ENCODE measurements around the gene SMAD1.
"Not testable (repeated sequence)": the region's sequence is repeated elsewhere in the genome, so short reads cannot be mapped to it uniquely, and the experiment has no call there.

Gene SMAD1

GRCh38 chr4:145554691-145555090, 73.0 kb downstream of the SMAD1 start:
- FAIRE-seq (no peak), DNase-seq (ENCODE audit: insufficient read length, low spot score) (no peak)

DNA sequence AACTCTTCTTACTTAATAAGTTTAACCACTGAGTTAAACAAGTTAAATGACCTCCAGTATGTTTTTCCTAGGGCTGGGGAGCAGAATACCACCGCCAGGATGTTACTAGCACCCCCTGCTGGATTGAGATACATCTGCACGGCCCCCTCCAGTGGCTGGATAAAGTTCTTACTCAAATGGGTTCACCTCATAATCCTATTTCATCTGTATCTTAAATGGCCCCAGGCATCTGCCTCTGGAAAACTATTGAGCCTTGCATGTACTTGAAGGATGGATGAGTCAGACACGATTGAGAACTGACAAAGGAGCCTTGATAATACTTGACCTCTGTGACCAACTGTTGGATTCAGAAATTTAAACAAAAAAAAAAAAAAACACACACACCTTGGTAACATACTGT, 76.1 kb downstream of the SMAD1 start:
- DNase-seq (ENCODE audit: insufficient read length, low spot score) (peak; percentile 37), FAIRE-seq (no peak)

DNA sequence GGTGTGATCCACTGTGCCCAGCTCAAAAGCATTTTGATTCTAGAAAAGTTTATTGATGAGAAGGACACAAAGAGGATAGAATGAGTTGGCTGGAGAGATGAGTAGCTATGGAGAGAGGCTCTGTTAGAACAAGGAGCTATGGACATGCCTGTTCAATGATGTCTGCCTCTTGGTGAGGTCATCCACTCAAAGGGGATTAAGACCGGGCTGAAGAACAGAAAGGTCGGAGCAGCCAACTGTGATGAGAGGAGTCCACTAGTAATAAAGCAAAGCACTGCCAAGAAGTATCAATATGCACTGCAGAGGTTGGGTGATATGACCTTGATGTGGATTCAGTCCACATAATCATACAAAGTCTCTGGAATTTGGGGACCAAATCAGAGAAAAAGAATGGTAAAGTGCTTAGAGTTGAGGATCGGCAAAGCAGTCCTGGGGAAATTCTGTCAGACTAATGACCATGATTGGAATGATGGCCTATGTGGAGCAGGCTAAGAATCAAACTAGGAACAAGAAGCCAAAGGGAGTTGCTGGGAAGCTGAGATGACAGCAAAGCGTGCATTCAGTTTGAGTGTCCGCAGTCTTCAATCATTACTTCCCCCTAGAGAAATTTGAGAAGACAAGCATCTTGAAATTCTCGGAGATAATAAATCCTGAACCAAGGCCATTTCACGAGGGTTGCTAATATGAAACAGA, 81.8 kb downstream of the SMAD1 start:
- FAIRE-seq: no peak

GRCh38 chr4:145564540-145564939, 82.9 kb downstream of the SMAD1 start:
- DNase-seq (ENCODE audit: insufficient read length, low spot score) (no peak), FAIRE-seq (no peak)

More for the DNA sequence above, 81.8 kb downstream of the SMAD1 start:
- no peak for DNase-seq (ENCODE audit: insufficient read length, low spot score)

DNA sequence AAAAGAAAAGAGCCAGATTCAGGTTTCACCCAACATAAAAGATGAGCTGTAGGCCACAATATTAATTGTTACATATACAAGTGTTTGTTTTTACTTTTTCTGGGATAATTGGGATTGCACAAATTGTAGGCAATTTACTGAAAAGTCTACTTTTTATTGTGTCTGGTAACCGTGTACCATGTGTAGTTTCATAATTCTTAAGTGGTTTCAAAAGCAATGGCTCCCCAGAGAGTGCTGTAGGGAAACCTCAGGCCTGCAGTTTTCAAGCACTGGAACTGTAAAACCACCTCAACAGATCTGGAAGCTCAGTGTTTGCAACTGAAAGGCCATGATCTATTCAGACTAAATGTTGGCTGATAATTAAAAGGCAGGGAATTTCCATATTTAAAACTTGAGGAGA, 83.7 kb downstream of the SMAD1 start:
- FAIRE-seq: no peak

DNA sequence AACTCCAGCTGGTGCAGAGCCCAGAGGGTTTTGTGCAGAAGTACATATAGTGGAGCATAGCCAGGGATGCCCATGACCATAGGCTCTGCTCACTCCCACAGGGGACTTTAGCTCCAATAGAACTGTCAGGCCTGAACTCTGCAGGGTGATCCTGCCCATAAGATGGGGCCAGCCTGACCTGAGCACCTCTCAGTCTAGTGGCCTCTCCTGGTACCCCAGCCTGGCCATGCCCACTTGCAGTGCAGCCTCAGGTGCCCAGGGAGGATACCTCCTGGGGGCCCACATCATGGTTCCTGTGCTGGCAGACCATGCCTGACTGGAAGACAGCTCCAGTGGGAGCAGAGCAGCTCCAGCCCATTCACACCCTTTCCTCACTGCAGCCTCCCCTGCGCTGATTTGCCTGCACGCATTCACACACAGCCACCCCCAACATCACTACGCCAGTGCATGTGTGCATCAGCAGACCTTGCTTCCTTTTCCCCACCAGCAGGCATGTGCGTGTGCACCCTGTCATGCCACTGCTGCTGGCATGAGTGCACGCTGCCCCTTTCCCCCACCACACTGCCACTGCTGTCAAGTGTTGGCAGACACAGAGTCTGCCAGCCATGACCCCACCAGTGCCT, 84.5 kb downstream of the SMAD1 start:
- no peak for DNase-seq (ENCODE audit: insufficient read length, low spot score)
- no peak for FAIRE-seq

More for the DNA sequence above, 83.7 kb downstream of the SMAD1 start:
- DNase-seq (ENCODE audit: insufficient read length, low spot score): no peak

GRCh38 chr4:145566768-145567167, 85.1 kb downstream of the SMAD1 start:
- DNase-seq (ENCODE audit: insufficient read length, low spot score) (no peak), FAIRE-seq (no peak)

- DNase-seq (ENCODE audit: insufficient read length, low spot score) (no peak), FAIRE-seq (no peak)
Observed at GRCh38 chr4:145567516-145567915, 85.9 kb downstream of the SMAD1 start.

DNA sequence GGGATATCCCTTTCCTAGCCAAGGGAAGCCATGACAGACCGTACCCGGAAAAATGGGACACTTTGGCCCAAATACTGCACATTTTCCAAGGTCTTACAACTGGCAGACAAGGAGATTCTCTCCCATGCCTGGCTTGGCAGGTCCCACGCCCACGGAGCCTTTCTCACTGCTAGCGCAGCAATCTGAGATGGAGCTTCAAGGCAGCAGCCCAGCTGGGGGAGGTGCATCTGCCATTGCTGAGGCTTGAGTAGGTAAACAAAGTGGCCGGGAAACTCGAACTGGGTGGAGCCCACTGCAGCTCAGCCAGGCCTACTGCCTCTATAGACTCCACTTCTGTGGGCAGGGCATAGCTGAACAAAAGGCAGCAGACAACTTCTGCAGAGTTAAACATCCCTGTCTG, 92.9 kb downstream of the SMAD1 start:
- FAIRE-seq: not testable (repeated sequence)

GRCh38 chr4:145580906-145581305, 99.3 kb downstream of the SMAD1 start:
- no peak for FAIRE-seq
- no peak for DNase-seq (ENCODE audit: insufficient read length, low spot score)

More for the DNA sequence above, 92.9 kb downstream of the SMAD1 start:
- DNase-seq (ENCODE audit: insufficient read length, low spot score): not testable (repeated sequence)

DNA sequence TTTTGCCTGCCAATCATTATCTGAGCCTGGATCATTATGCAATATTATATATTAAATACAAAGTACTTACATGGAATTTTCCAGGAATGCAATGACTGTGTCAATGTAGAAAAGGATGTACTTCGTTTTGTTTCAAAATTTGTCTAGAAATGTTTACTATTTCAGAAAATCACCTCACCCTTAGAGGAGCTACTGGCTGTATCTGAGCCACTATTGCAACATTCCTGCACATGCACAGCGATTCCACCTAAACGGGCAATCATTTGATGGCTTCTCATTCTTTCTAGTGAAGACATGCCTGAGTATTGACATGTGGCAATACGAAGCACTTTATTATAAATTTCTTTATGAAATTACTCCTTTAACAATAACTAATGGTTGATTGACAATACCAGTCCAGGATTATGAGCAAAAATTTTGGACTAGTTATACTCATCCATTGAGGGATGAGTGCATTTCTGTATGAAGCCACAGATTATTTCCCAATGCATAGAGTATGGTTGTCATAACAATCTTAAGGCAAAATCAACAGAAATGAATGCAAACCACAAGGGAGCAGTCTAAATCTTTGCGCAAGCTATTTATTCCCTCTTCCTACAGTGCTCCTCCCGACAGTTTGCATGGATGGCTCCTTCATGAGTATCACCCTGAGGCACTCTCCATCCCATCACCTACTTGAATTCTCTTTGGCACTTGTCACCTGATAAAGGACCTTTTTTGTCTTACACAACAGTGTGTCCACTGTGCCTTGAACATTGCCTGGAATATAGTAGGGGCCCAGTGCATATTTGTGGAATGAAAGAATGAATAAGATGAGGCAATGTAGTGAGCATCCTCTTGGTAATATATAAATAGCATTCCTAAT, 101.8 kb downstream of the SMAD1 start:
- no peak for FAIRE-seq
- no peak for DNase-seq (ENCODE audit: insufficient read length, low spot score)

DNA sequence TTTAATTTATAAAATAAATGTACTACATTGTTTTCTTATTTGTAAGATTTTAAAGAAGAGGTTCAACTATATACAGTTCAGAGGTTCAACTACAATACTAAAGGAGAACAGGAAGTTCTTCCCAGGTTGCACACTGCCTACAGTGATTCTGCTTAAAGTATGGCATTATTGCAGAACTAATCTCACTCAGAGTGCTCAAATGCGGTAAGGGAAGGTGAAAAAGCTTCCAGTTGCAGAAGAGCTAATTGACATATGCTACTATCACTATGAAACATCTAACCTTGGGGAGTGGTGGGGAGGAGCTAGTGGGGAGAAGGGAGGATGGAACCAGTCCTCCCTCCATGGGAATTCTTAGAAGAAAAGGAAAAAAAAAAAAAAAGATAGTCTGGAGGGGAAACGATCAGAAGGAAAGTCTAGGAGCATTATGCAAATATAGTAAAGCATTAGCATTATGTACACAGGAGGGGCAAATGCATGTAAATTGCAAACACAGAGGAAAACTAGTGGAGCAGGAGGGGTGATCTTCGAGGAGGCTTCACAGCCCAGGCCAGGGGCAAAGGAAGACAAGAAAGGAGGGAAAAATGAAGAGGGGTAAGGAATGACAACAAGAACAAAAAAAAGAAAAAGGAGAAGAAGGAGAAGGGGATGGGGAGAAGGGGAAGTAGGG, 105.6 kb downstream of the SMAD1 start:
- DNase-seq (ENCODE audit: insufficient read length, low spot score) (no peak), FAIRE-seq (no peak)

DNA sequence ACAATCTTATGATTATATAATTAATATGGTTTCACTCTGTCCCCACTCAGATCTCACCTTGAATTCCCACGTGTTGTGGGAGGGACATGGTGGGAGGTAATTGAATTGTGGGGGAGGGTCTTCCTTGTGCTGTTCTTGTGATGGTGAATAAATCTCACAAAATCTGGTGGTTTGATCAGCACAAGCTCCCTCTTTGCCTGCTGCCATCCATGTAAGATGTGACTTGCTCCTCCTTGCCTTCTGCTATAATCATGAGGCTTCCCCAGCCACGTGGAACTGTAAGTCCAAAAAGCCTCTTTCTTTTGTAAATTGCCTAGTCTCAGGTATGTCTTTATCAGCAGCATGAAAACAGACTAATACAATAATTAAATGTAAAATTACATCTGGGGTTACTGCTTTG, 107.7 kb downstream of the SMAD1 start:
- not testable (repeated sequence) for DNase-seq (ENCODE audit: insufficient read length, low spot score); FAIRE-seq

GRCh38 chr4:145589916-145590702, 108.5 kb downstream of the SMAD1 start:
- DNase-seq (ENCODE audit: insufficient read length, low spot score) (no peak), FAIRE-seq (no peak)

DNA sequence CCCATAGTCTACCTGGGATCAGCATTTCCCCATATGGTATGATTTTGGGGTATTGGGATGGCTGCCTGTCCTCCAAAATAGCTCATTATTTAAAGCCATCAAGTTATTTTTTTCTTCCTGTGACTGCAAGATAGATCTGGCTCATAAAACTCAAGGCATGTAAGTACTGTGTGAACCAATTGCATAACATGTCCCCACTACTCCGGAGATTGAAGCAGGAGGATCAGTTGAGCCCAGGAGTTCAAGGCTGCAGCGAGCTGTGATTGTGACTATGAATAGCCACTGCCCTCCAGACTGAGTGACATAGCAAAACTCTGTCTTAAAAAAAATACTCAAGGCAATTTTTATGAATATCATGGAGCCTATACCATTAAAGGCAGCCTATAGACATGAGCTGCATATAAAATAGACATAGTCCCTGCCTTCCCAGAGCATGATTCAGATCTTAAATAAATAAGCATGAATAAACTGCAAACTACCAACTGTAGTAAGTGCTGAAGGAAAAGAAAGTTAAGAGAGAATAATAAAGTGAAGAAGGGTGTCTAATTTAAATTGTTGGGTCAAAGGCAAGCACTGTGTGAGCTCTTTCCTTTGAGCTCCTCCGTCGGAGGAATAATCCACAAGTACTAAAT, 120.6 kb downstream of the SMAD1 start:
- no peak for DNase-seq (ENCODE audit: insufficient read length, low spot score)
- FAIRE-seq: no peak

GRCh38 chr4:145605941-145606340, 124.3 kb downstream of the SMAD1 start:
- no peak for FAIRE-seq

More at GRCh38 chr4:145605941-145606340, 124.3 kb downstream of the SMAD1 start:
- DNase-seq (ENCODE audit: insufficient read length, low spot score): no peak
